Endodermal cell (in vitro differentiated cells): ENCODE measurements around the gene SPDYE3. TPM values are rescaled to one million over a fixed set of nuclear protein-coding genes. Genes with fewer than 3 reads are reported as not detected.
A peak's percentile ranks its signal among the peaks of the same experiment; 100 is the strongest.

ENCODE experiments used
- DNase-seq: peaks from one replicate; pipeline ENCODE4 v3.0.0-alpha.2; 2017
- H3K27ac ChIP-seq: 2 replicates; pipeline ENCODE4 v1.5.1; 2013; ENCODE audit warnings: mild to moderate bottlenecking, low read depth, low read length, moderate library complexity
- H3K27me3 ChIP-seq: 2 replicates; pipeline ENCODE4 v1.6.1; 2013; ENCODE audit warnings: mild to moderate bottlenecking, low read length, moderate library complexity; ENCODE audit not compliant: insufficient read depth, control insufficient read depth, poor library complexity, severe bottlenecking
- H3K36me3 ChIP-seq: 2 replicates; pipeline ENCODE4 v1.7.0; 2013; ENCODE audit warnings: mild to moderate bottlenecking, low read length, moderate library complexity; ENCODE audit not compliant: control insufficient read depth, insufficient read depth
- H3K4me1 ChIP-seq: one replicate; pipeline ENCODE4 v1.7.0; 2013; ENCODE audit warnings: low read length; ENCODE audit not compliant: control insufficient read depth, insufficient read depth
- H3K4me3 ChIP-seq: 2 replicates; pipeline ENCODE4 v1.5.1; 2013; ENCODE audit warnings: mild to moderate bottlenecking, low read length, moderate library complexity
- H3K9ac ChIP-seq: 2 replicates; pipeline ENCODE4 v1.6.1; 2013; ENCODE audit warnings: mild to moderate bottlenecking, low read length, moderate library complexity; ENCODE audit not compliant: poor library complexity, severe bottlenecking; ENCODE audit errors: extremely low read depth
- H3K9me3 ChIP-seq: 2 replicates; pipeline ENCODE4 v1.6.1; 2013; ENCODE audit warnings: mild to moderate bottlenecking, low read length, moderate library complexity; ENCODE audit not compliant: control insufficient read depth
- H3K27ac Mint-ChIP-seq: 2 replicates; pipeline ENCODE4 v1.8.0; 2020; ENCODE audit warnings: mixed read lengths
- H3K27me3 Mint-ChIP-seq: 2 replicates; pipeline ENCODE4 v1.8.0; 2021; ENCODE audit warnings: mild to moderate bottlenecking, mixed read lengths; ENCODE audit not compliant: insufficient read depth
- H3K36me3 Mint-ChIP-seq: 2 replicates; pipeline ENCODE4 v1.8.0; 2020; ENCODE audit warnings: low read depth, mixed read lengths
- H3K4me1 Mint-ChIP-seq: 2 replicates; pipeline ENCODE4 v1.8.0; 2020; ENCODE audit warnings: mixed read lengths
- H3K4me3 Mint-ChIP-seq: 2 replicates; pipeline ENCODE4 v1.8.0; 2020; ENCODE audit warnings: mild to moderate bottlenecking, moderate library complexity, mixed read lengths
- H3K9me3 Mint-ChIP-seq: 2 replicates; pipeline ENCODE4 v1.8.0; 2020; ENCODE audit warnings: mild to moderate bottlenecking, mixed read lengths
- CTCF ChIP-seq: fragments of 200-600 bp; sonication (generic); conservative IDR thresholded peaks from 2 replicates; pipeline ENCODE4 v1.5.0; 2021; ENCODE audit warnings: antibody characterized with exemption, mild to moderate bottlenecking
- WGBS, 2 experiments: methylation state at CpG; one replicate each; pipeline versions ENCODE4 v1.1.5 to v1.1.7; 2013; ENCODE audit warnings: missing lambda C conversion rate in 2 of 2, mixed read lengths in 1 of 2; ENCODE audit not compliant: insufficient coverage in 1 of 2, insufficient read length in 1 of 2; 5-methylcytosine and 5-hydroxymethylcytosine counted together
- total RNA-seq, 2 donors: library from RNA; stranded (reverse); fragmentation: NEBNext Ultra II Directional in 1 of 2; extraction: Animal tissue kit (Norgen Biotek cat#: 25700) in 1 of 2; gene quantifications; 2 replicates in 1 of 2; 3 replicates in 1 of 2; pipeline ENCODE4 v1.2.1, GENCODE V29; 2021

The SPDYE3 gene
- total RNA-seq, 2 donors from 2014 or later = not detected

- H3K27me3 Mint-ChIP-seq = no peaks in the 10 kb centered on the region
- no peaks in the 10 kb centered on the region for H3K9me3 ChIP-seq
- no peak overlapping the region for H3K27ac ChIP-seq
- peaks cover 14% of the 10 kb centered on the region for H3K36me3 ChIP-seq
- H3K27ac Mint-ChIP-seq = peak overlapping the region; percentile 78
- peaks cover 5% of the 10 kb centered on the region for H3K4me1 Mint-ChIP-seq
- H3K4me3 ChIP-seq = no peak overlapping the region
- TF ChIP-seq CTCF = no peak
- H3K4me3 Mint-ChIP-seq = no peak overlapping the region
- 88 to 91% methylated on average over 6 of the region's 6 CpGs for WGBS, 2 experiments
- no peak for DNase-seq
- H3K4me1 ChIP-seq = no peaks in the 10 kb centered on the region
- H3K9ac ChIP-seq = no peak overlapping the region
- peaks cover 25% of the 10 kb centered on the region for H3K36me3 Mint-ChIP-seq
- H3K27me3 ChIP-seq = no peaks in the 10 kb centered on the region
- H3K9me3 Mint-ChIP-seq = no peaks in the 10 kb centered on the region
Observed at GRCh38 chr7:100369105-100369504, 61.6 kb downstream of the SPDYE3 start.

GRCh38 chr7:100370303-100370702, 62.8 kb downstream of the SPDYE3 start:
- Histone ChIP-seq H3K27ac (peak overlapping the region; percentile 30), H3K4me3 (no peak overlapping the region), H3K9me3 (no peaks in the 10 kb centered on the region), H3K4me1 (no peaks in the 10 kb centered on the region), H3K27me3 (no peaks in the 10 kb centered on the region), H3K9ac (no peak overlapping the region), H3K36me3 (peaks cover 8% of the 10 kb centered on the region)
- peak; percentile 80 for DNase-seq
- H3K9me3 Mint-ChIP-seq = no peaks in the 10 kb centered on the region
- H3K4me3 Mint-ChIP-seq = no peak overlapping the region
- H3K36me3 Mint-ChIP-seq = peaks cover 18% of the 10 kb centered on the region
- H3K27me3 Mint-ChIP-seq = no peaks in the 10 kb centered on the region
- WGBS, 2 experiments = 17 to 30% methylated on average over 4 of the region's 4 CpGs
- peak overlapping the region; percentile 79 for H3K27ac Mint-ChIP-seq
- H3K4me1 Mint-ChIP-seq = peaks cover 5% of the 10 kb centered on the region
- TF ChIP-seq CTCF = no peak

- H3K36me3 Mint-ChIP-seq = peaks cover 13% of the 10 kb centered on the region
- peaks cover 5% of the 10 kb centered on the region for H3K4me1 Mint-ChIP-seq
- Histone ChIP-seq H3K36me3 (peaks cover 8% of the 10 kb centered on the region), H3K27me3 (no peaks in the 10 kb centered on the region), H3K9ac (no peak overlapping the region), H3K4me1 (no peaks in the 10 kb centered on the region), H3K9me3 (no peaks in the 10 kb centered on the region), H3K4me3 (no peak overlapping the region), H3K27ac (no peak overlapping the region)
- no peak overlapping the region for H3K27ac Mint-ChIP-seq
- H3K4me3 Mint-ChIP-seq = no peak overlapping the region
- no peaks in the 10 kb centered on the region for H3K27me3 Mint-ChIP-seq
- no peak for DNase-seq
- no peaks in the 10 kb centered on the region for H3K9me3 Mint-ChIP-seq
- TF ChIP-seq CTCF = no peak
- 90 to 92% methylated on average over 5 to 6 of the region's 6 CpGs for WGBS, 2 experiments
Observed at GRCh38 chr7:100370746-100371145, 63.2 kb downstream of the SPDYE3 start.
